KBM-7 (cell line): ENCODE data around the gene SPAG6.
A peak's percentile ranks its signal among the peaks of the same experiment; 100 is the strongest.

Experiments used
- DNase-seq: peaks from one replicate; pipeline ENCODE4 v3.0.0-alpha.2; 2015
- in situ Hi-C: fragments of 300-500 bp; cut with MboI; formaldehyde crosslinking; loops from 2 replicates; pipeline ENCODE4 v1.14.3; 2020; ENCODE audit warnings: low sequenced_read_pairs, low pct_unique_long_range_greater_than_20kb, mixed read lengths

Gene SPAG6

GRCh38 chr10:22417736-22418268 lies 72.5 kb downstream of the SPAG6 start:
- in situ Hi-C loops: no loop called here
- DNase-seq: no peak

DNA sequence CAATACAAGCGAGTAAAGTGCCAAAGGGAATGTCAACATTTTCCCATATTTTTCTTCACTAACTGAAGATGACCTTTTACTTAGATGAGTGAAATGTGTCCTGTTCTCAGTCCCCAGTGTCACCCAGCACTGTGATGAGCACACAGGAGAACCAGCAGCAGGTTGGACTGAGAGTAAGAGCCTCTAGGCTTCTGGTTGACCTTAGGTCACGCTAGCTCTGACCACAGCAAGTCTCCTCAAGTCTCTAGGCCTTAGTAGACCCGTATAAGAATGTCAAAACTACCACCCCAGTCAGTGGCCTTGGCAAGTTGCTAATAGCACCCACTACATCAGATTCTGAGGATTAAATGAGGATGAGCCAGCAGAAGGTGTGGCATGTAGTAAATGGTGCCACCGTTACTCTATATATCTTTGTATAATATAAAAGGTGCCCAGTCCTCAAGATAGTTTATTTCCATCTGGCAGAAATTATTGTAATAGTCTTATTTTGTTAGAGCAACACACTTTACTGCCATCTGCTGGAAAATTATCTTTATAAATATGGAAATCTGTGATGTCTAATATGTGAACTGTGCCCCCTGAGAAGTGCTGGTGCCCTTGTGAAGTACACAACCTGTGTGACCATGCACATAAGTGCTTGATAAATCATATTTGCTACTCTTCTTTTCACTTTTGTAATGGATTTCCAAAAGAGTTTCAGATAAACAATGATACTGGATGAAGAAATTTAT lies 75.7 kb downstream of the SPAG6 start:
- in situ Hi-C loops: no loop called here

DNA sequence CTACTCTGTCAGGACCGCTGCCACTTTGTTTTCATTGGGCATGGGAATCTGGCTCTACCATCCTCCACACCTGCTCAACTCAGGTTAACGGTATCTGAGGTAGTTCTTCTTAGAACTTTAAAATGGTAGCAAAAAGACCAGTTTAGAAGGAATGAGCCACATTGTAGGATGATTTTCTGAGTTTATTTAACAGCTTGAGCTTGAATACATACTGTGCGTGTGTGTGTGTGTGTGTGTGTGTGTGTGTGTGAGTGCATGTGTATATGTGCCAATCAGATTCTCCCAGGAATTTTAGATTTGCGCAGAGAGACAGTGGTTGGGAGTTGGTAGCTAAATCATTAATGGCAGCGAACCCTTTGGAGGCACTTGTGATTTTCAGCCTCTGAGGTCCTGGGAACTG lies 81.4 kb downstream of the SPAG6 start:
- no peak for DNase-seq
- in situ Hi-C loops: no loop called here

More for the DNA sequence above, 75.7 kb downstream of the SPAG6 start:
- DNase-seq: peak; percentile 50

DNA sequence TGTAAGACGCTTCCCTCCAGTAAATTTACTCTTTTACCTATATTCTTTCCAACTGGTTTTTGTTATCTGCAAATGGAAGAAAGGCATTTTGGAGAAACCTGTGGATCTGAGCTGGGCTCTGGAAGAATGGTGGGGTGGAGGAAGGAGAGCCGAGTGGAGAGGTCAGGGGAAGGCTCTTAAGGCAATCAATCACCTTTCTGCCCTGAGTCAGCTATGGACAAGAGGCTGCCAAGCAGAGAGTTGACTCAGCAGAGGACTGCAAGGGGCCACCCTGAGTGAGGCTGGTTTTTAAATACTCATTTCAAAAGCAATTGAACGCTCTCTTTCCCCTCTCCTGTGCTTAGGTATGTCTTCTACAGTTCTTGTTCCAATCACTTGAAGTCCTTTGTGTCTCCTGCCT lies 81.8 kb downstream of the SPAG6 start:
- no peak for DNase-seq
- in situ Hi-C loops: no loop called here

- DNase-seq: no peak
- in situ Hi-C loops: no loop called here
Measured at GRCh38 chr10:22427890-22428571, 82.7 kb downstream of the SPAG6 start.

DNA sequence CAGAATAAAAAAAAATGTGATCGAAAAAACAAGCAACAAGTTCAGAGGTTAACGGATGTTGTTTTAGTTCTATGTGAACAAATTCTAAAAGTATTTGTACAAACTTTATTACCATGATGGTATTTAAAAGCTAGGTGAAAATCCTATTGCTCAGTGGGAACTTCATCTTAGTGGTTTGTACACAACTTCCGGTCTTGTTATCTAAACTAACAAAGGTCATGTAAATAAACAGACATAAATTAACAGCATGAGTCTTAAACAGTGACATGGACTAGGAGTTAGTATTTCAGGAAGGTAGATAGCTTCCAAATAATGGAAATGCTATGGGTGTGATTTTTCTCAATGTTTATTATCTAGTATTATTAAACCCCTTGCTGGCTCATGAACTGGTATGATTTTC lies 83.8 kb downstream of the SPAG6 start:
- in situ Hi-C loops: no loop called here
- DNase-seq: no peak

GRCh38 chr10:22429981-22430421 lies 84.7 kb downstream of the SPAG6 start:
- DNase-seq: no peak
- in situ Hi-C loops: no loop called here

GRCh38 chr10:22433875-22434274 lies 88.6 kb downstream of the SPAG6 start:
- DNase-seq: no peak

DNA sequence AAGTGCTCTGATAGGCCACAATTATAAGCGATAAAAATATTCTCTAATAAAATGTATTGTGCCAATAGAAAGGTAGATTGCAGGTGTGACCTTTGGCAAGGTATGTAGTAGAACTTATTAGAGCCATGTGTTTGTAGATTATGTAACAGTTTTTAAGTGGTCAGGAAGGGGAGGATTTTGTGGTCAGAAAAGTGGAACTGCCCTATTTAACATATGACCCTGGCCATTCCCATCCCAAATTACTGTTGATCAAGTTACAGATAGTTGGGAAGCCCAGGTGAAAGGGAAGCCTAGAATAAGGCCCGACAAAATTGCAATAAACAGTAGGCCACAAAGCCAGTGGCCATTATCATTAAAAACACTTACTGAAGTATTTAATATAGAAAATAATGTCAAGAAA lies 89.2 kb downstream of the SPAG6 start:
- DNase-seq: peak; percentile 12
- in situ Hi-C loops: no loop called here

More at GRCh38 chr10:22433875-22434274, 88.6 kb downstream of the SPAG6 start:
- in situ Hi-C loops: no loop called here

- DNase-seq: no peak
- in situ Hi-C loops: no loop called here
Measured at GRCh38 chr10:22435650-22436049, 90.4 kb downstream of the SPAG6 start.

- DNase-seq: no peak
- in situ Hi-C loops: no loop called here
Measured at GRCh38 chr10:22436526-22436892, 91.2 kb downstream of the SPAG6 start.

- in situ Hi-C loops: no loop called here
- DNase-seq: peak; percentile 88
Measured at GRCh38 chr10:22436893-22437619, 91.8 kb downstream of the SPAG6 start.

DNA sequence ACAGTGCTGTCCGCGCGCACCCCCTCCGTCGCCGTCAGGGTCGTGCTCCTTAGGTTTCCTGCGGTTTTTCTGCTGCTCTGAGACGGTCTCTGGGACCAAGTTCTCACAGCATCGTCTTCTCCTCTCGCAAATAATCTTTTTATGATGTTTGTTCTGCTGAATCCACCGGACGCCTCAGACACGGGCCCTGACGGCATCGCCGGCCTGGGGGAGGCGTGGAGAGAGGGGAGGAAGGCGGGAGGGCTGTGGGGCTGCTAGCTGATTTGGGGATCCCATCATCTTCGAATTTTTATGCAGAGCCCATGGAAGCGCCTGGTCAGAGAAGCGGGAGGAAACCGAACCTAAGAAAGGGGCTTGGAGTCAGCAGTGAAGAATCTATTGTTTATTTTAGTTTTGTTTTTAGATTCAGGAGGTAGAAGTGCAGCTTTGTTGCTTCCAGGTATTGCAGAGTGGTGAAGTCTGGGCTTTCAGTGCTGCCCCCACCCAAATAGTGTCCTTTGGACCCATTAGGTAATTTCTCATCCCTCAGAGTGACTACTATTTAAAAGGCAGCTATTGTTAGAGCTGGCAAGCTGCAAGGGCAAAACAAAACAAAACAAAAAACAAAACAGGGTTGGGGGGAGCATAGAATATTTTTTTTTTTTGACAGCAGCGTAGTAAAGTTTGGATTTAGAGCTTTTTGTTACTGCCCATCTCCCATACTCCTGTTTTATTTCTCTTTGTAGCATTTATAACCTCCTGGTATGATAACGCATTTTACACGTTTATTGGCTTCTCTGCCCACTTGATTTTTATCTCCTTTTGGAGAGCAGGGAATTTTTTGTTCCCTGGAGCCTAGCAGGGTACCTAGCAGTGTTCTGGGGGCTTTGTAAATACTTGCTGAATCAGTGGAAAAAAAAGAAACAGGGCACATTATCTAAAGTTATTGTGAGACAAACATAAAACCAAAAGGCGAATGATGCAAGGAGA lies 92.6 kb downstream of the SPAG6 start:
- DNase-seq: no peak
- in situ Hi-C loops: no loop called here

- DNase-seq: no peak
- in situ Hi-C loops: no loop called here
Measured at GRCh38 chr10:22438711-22439110, 93.4 kb downstream of the SPAG6 start.

DNA sequence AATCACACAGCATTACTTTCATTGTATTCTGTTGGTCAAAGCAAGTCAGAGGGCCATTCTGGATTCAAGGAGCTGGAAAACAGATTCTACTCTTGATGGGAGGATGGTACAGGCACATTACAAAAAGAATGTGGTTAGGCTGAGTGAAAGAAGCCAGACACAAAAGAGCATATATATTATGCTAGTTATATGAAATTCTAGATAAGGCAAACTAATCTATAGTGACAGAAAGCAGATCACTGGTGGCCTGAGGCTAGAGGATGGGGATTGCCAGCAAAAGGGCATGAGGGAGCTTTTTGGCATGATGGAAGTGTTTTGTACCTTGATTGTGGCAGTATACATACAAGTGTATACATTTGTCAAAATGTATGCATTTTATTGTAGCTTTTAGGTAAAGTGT lies 96.8 kb downstream of the SPAG6 start:
- no peak for DNase-seq
- in situ Hi-C loops: no loop called here

DNA sequence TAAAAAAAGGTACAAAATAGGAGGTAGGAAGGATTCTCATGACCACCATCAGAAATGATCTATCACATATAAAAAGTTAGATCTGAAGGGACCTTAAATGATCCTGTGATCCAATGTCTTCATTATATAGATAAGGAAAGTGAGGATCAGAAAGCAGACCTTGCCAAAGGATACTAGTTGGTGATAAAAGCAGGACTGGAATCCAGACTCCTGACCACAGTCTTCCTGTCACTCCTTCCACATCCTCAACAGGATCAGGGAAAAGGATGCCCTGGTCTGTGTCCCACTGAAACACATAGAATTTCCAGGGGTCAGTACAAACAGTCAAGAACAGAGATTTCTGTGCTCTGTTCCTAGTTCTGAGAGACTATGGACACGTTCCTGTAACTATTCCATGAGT lies 97.2 kb downstream of the SPAG6 start:
- in situ Hi-C loops: no loop called here
- no peak for DNase-seq

DNA sequence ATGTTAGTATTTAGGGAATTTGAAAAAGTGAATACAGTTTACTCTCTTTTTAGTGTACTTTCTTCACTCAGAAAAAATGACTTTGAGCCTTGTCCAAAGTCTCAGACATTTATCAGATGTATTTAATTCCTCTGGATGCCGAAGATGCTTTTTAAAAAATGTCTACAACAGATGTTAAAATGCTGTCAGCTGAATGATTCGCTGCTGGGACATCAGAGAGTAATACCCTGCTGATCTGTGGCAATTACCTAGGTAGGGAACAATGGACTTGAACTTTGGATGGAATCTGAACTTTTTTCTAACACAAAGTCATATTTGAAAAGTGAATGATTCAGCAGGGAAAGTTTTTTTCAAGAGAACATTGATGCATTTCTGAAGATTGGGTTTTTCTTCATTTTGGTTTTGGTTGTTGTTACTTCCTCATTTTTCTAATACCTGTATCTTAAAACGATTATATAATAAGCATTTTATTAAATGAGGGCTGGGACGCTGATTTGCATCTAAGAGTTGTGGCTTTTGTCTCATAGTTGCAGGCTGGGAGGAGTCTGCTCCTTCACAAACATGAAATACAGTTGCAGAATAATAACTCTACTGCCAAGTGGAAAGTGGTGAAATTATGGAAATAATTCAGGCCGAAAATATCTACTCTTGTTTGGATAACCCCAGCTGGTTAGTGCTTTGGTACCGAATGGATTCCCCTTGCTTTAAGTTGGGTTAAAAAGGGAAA lies 98.0 kb downstream of the SPAG6 start:
- no peak for DNase-seq
- in situ Hi-C loops: no loop called here

- DNase-seq: no peak
- in situ Hi-C loops: no loop called here
Measured at GRCh38 chr10:22444219-22444788, 99.0 kb downstream of the SPAG6 start.
